HCT116 (cell line): ENCODE data around the gene RHOT1. TPM values are rescaled to one million over a fixed set of nuclear protein-coding genes. Genes with fewer than 3 reads are reported as not detected.

Experiments used
- ATAC-seq: fragments of 200-7000 bp; cut with Tn5 transposase; 2 replicates; pipeline ENCODE4 v1.9.1; 2020; ENCODE audit warnings: mild to moderate bottlenecking, moderate library complexity
- BruUV-seq: library from RNA; stranded (reverse); fragments of 400-500 nt; replicated peaks from 2 replicates; lab custom pipeline; 2021; lab: Mats Ljungman, UMichigan
- CTCF ChIA-PET: fragments of 300-600 bp; sonication (Branson Sonifier 250); formaldehyde crosslinking; loops from one replicate; lab custom pipeline; 2021; ENCODE audit warnings: antibody characterized with exemption; lab: Charles Lee
- POLR2A ChIA-PET: fragments of 300-600, 350-600 bp; sonication (Branson Sonifier 250); formaldehyde crosslinking; loops from one replicate; lab custom pipeline; 2021; ENCODE audit warnings: antibody characterized with exemption; lab: Charles Lee
- RAD21 ChIA-PET, 2 experiments: fragments of 300-600 bp; sonication (Branson Sonifier 250); formaldehyde crosslinking; loops; one replicate each; lab custom pipeline; 2023; ENCODE audit warnings: low total read pairs in 2 of 2; ENCODE audit not compliant: uncharacterized antibody in 2 of 2, unreplicated experiment in 2 of 2, low non-redundant PET in 1 of 2; lab: Charles Lee
- DNase-seq: peaks from one replicate; pipeline ENCODE4 v3.0.0-alpha.2; 2010; ENCODE audit warnings: low read depth, low spot score
- H2AFZ ChIP-seq: fragments of 200-600 bp; shearing (Covaris generic), sonication (generic); 2 replicates; pipeline ENCODE4 v1.6.1; 2017; ENCODE audit warnings: low read depth, mixed run types, mixed read lengths, antibody characterized with exemption, low read length; ENCODE audit not compliant: poor library complexity, severe bottlenecking
- H3K27ac ChIP-seq: 2 replicates; pipeline ENCODE4 v1.5.1; 2012; ENCODE audit warnings: low read depth, low read length
- H3K27me3 ChIP-seq: fragments of 200-600 bp; sonication (generic); 2 replicates; pipeline ENCODE4 v1.6.1; 2016; ENCODE audit warnings: mixed run types, low read length, mixed read lengths; ENCODE audit not compliant: insufficient read depth
- H3K36me3 ChIP-seq, 2 experiments: fragments of 200-500 bp in 1 of 2; fragments of 200-600 bp in 1 of 2; sonication (Bioruptor generic) in 1 of 2; sonication (generic) in 1 of 2; 2 replicates each; pipeline versions ENCODE4 v1.5.1 to v1.6.1; 2014 to 2016; ENCODE audit warnings: low read length in 2 of 2, inconsistent platforms in 1 of 2, mixed read lengths in 1 of 2, mixed run types in 1 of 2; ENCODE audit not compliant: insufficient read depth in 2 of 2, control insufficient read depth in 1 of 2
- H3K4me1 ChIP-seq, 2 experiments: fragments of 200-600 bp in 1 of 2; sonication (generic) in 1 of 2; 2 replicates each; pipeline versions ENCODE4 v1.5.1 to v1.6.1; 2012 to 2017; ENCODE audit warnings: low read length in 2 of 2, inconsistent platforms in 1 of 2, mild to moderate bottlenecking in 1 of 2, mixed read lengths in 1 of 2, mixed run types in 1 of 2, moderate library complexity in 1 of 2; ENCODE audit not compliant: insufficient read depth in 2 of 2, control insufficient read depth in 1 of 2
- H3K4me2 ChIP-seq: fragments of 200-600 bp; sonication (generic); 2 replicates; pipeline ENCODE4 v1.6.1; 2017; ENCODE audit warnings: mixed run types, low read length, mixed read lengths
- H3K4me3 ChIP-seq, 2 experiments: fragments of 200-600 bp in 1 of 2; sonication (generic) in 1 of 2; replicated peaks in 1 of 2; 2 replicates each; pipeline ENCODE4 v1.5.1; 2011 to 2016; ENCODE audit warnings: low read length in 2 of 2, control low read depth in 1 of 2, low read depth in 1 of 2, mild to moderate bottlenecking in 1 of 2, mixed read lengths in 1 of 2, mixed run types in 1 of 2
- H3K79me2 ChIP-seq: fragments of 200-600 bp; sonication (generic); 2 replicates; pipeline ENCODE4 v1.6.1; 2017; ENCODE audit warnings: mild to moderate bottlenecking, mixed run types, low read length, moderate library complexity, mixed read lengths; ENCODE audit not compliant: insufficient read depth
- H3K9ac ChIP-seq: fragments of 200-600 bp; sonication (generic); 2 replicates; pipeline ENCODE4 v1.6.1; 2016; ENCODE audit warnings: low read length, mixed read lengths
- H3K9me2 ChIP-seq: fragments of 200-600 bp; sonication (generic), shearing (Covaris generic); 2 replicates; pipeline ENCODE4 v1.6.1; 2017; ENCODE audit warnings: mixed run types, mild to moderate bottlenecking, moderate library complexity; ENCODE audit not compliant: insufficient read depth
- H3K9me3 ChIP-seq, 2 experiments: fragments of 200-500 bp in 1 of 2; fragments of 200-600 bp in 1 of 2; sonication (Bioruptor generic) in 1 of 2; sonication (generic) in 1 of 2; 2 replicates each; pipeline ENCODE4 v1.6.1; 2014 to 2017; ENCODE audit warnings: low read length in 2 of 2, mixed read lengths in 2 of 2, inconsistent platforms in 1 of 2, low read depth in 1 of 2, mild to moderate bottlenecking in 1 of 2, mixed run types in 1 of 2, moderate library complexity in 1 of 2; ENCODE audit not compliant: control insufficient read depth in 1 of 2, insufficient read depth in 1 of 2
- H4K20me1 ChIP-seq: fragments of 200-600 bp; sonication (generic), shearing (Covaris generic); 2 replicates; pipeline ENCODE4 v1.6.1; 2017; ENCODE audit warnings: mixed run types, mild to moderate bottlenecking, moderate library complexity; ENCODE audit not compliant: insufficient read depth
- CTCF ChIP-seq, 3 experiments: fragments of 200-600 bp in 1 of 3; sonication (generic) in 1 of 3; IDR thresholded peaks in 2 of 3; conservative IDR thresholded peaks in 1 of 3; 2 replicates each; pipeline ENCODE4 v1.5.1; 2012 to 2017; ENCODE audit warnings: low read depth in 2 of 3, low read length in 2 of 3, antibody characterized with exemption in 1 of 3, borderline replicate concordance in 1 of 3, control low read depth in 1 of 3, mild to moderate bottlenecking in 1 of 3, mixed read lengths in 1 of 3, mixed run types in 1 of 3, moderate library complexity in 1 of 3; ENCODE audit not compliant: insufficient read depth in 1 of 3
- EGR1 ChIP-seq: IDR thresholded peaks from 2 replicates; pipeline ENCODE4 v1.6.1; 2012; ENCODE audit warnings: low read depth
- ELF1 ChIP-seq: IDR thresholded peaks from 2 replicates; pipeline ENCODE4 v1.6.1; 2012; ENCODE audit warnings: low read depth, borderline replicate concordance
- EZH2 ChIP-seq: fragments of 200-600 bp; sonication (generic); IDR thresholded peaks from 2 replicates; pipeline ENCODE4 v1.6.1; 2017; ENCODE audit warnings: antibody characterized with exemption, mixed run types
- JUND ChIP-seq: IDR thresholded peaks from 2 replicates; pipeline ENCODE4 v1.6.1; 2012
- MAX ChIP-seq: IDR thresholded peaks from 2 replicates; pipeline ENCODE4 v1.6.1; 2012
- POLR2A ChIP-seq: IDR thresholded peaks from 2 replicates; pipeline ENCODE4 v1.7.0; 2011; ENCODE audit warnings: borderline replicate concordance; ENCODE audit not compliant: insufficient read depth, insufficient read length; ENCODE audit errors: extremely low read depth
- POLR2AphosphoS5 ChIP-seq: IDR thresholded peaks from 2 replicates; pipeline ENCODE4 v1.6.1; 2011; ENCODE audit warnings: mild to moderate bottlenecking, low read depth, low read length, moderate library complexity
- SIN3A ChIP-seq: IDR thresholded peaks from 2 replicates; pipeline ENCODE4 v1.6.1; 2012; ENCODE audit warnings: low read depth
- SP1 ChIP-seq: IDR thresholded peaks from 2 replicates; pipeline ENCODE4 v1.6.1; 2012; ENCODE audit warnings: low read depth
- SRF ChIP-seq: IDR thresholded peaks from 2 replicates; pipeline ENCODE4 v1.6.1; 2012; ENCODE audit warnings: low read depth
- TCF7L2 ChIP-seq: IDR thresholded peaks from 2 replicates; pipeline ENCODE4 v1.7.0; 2011; ENCODE audit warnings: borderline replicate concordance, inconsistent platforms; ENCODE audit not compliant: insufficient read depth, insufficient read length; ENCODE audit errors: extremely low read depth
- YY1 ChIP-seq: IDR thresholded peaks from 2 replicates; pipeline ENCODE4 v1.6.1; 2011; ENCODE audit warnings: low read length, low read depth, moderate library complexity, mild to moderate bottlenecking; ENCODE audit not compliant: insufficient replicate concordance; ENCODE audit errors: extremely low read depth
- ZNF274 ChIP-seq: fragments of 200-500 bp; sonication (Bioruptor generic); IDR thresholded peaks from 2 replicates; pipeline ENCODE4 v1.6.1; 2014; ENCODE audit warnings: mild to moderate bottlenecking, low read depth, low read length, inconsistent platforms
- intact Hi-C: fragments of 100-400 bp; cut with micrococcal nuclease; formaldehyde crosslinking; loops from 2 replicates; pipeline ENCODE4 v1.10.0; 2022
- total RNA-seq: library from RNA; stranded (reverse); gene quantifications from one replicate; pipeline ENCODE4 v1.2.1, GENCODE V29; 2021; ENCODE audit not compliant: unreplicated experiment

The RHOT1 gene
- total RNA-seq, 1 experiment from 2014 or later: 33.3 TPM

- no peaks in the 10 kb centered on the region for H3K9me3 ChIP-seq
- peaks cover 4 to 13% of the 10 kb centered on the region in 2 experiments; a peak in 2 of 4 replicates for H3K4me1 ChIP-seq
- H3K36me3 ChIP-seq: no peaks in the 10 kb centered on the region
- POLR2A ChIA-PET: interaction anchor here (0.6 to 0.7 kb wide), 2 partner anchors 9 to 74 kb away, joined by 3 to 5 read pairs; no protein-coding TSS in a partner anchor
- no peaks in the 10 kb centered on the region for H3K9me2 ChIP-seq
- peak overlapping the region; percentile 76 for H3K4me2 ChIP-seq
- no peak overlapping the region for H2AFZ ChIP-seq
- intact Hi-C loops: no loop called here
- H3K27ac ChIP-seq: no peak overlapping the region; the same call in 1 of the 2 replicates
- H3K4me3 ChIP-seq: peak overlapping the region in 1 of 2 experiments; percentile 68; a peak in 1 of 4 replicates
- CTCF ChIA-PET: no interaction called here
- TF ChIP-seq EZH2: no peak
- TF ChIP-seq SP1: no peak
- TF ChIP-seq POLR2A: no peak
- TF ChIP-seq JUND: no peak
- TF ChIP-seq YY1: no peak
- TF ChIP-seq SRF: no peak
- TF ChIP-seq EGR1: no peak
- no peaks in the 10 kb centered on the region for H3K27me3 ChIP-seq
- RAD21 ChIA-PET: no interaction called here
- DNase-seq (no peak), ATAC-seq (no peak)
- H3K79me2 ChIP-seq: no peaks in the 10 kb centered on the region
- H3K9ac ChIP-seq: no peak overlapping the region
- no peaks in the 10 kb centered on the region for H4K20me1 ChIP-seq
- BruUV-seq: no TSS peak
Measured at GRCh38 chr17:32126746-32127145, 15.6 kb upstream of the RHOT1 start.

GRCh38 chr17:32127158-32127897 is 15.0 kb upstream of the RHOT1 start:
- no peak for DNase-seq
- peak; percentile 96 for ATAC-seq
- POLR2A ChIA-PET: interaction anchor here (0.6 to 0.7 kb wide), 2 partner anchors 10 to 73 kb away, joined by 3 to 5 read pairs; no protein-coding TSS in a partner anchor
- Histone ChIP-seq H3K4me2 (peak overlapping the region; percentile 76), H2AFZ (peak overlapping the region; percentile 81), H3K79me2 (no peaks in the 10 kb centered on the region), H3K4me3 (peak overlapping the region; percentile 68 to 72), H3K27ac (peak overlapping the region; percentile 44), H3K36me3 (no peaks in the 10 kb centered on the region), H3K9ac (peak overlapping the region; percentile 61), H3K27me3 (no peaks in the 10 kb centered on the region), H3K4me1 (peaks cover 4 to 13% of the 10 kb centered on the region in 2 experiments; a peak in 2 of 4 replicates), H3K9me2 (no peaks in the 10 kb centered on the region), H4K20me1 (no peaks in the 10 kb centered on the region), H3K9me3 (no peaks in the 10 kb centered on the region)
- RAD21 ChIA-PET: no interaction called here
- no TSS peak for BruUV-seq
- CTCF ChIA-PET: interaction anchor here (1.6 kb wide), 1 partner anchor 11 kb away, joined by 6 read pairs; no protein-coding TSS in a partner anchor
- TF ChIP-seq SP1: no peak
- TF ChIP-seq TCF7L2: peak; percentile 29
- peak; percentile 76 for TF ChIP-seq MAX
- TF ChIP-seq POLR2AphosphoS5: peak; percentile 75
- TF ChIP-seq ZNF274: no peak
- peak; percentile 64; the same call in 1 of the 2 replicates for TF ChIP-seq SIN3A
- no peak for TF ChIP-seq ELF1
- TF ChIP-seq CTCF (IDR thresholded peaks at IDR 0.05 in 2 of 3, conservative IDR thresholded peaks at IDR 0.05 in 1 of 3; ENCODE audit: borderline replicate concordance in 1 of 3, insufficient read depth in 1 of 3, low read depth in 2 of 3, low read length in 2 of 3): no peak
- intact Hi-C loops: no loop called here
